ENCODE data around the gene PMIS2.

GRCh38 chr19:35636651-35637050, 50.7 kb downstream of the PMIS2 start:
- TF ChIP-seq EZH2 (IDR thresholded peaks at IDR 0.05; ENCODE audit: insufficient read depth, poor library complexity, severe bottlenecking) (no peak), EZH2phosphoT487 (IDR thresholded peaks at IDR 0.05; ENCODE audit: insufficient read depth, low read depth) (no peak)
